Stimulated activated CD4-positive, alpha-beta T cell treated with anti-CD3 and anti-CD28 coated beads, Interleukin-15, amount 100 ng/mL, for 24 hours (primary cell): ENCODE results near the gene GRAMD4.

ENCODE experiments used
- DNase-seq: peaks from one replicate; pipeline ENCODE4 v3.0.0-alpha.2; 2020

Gene GRAMD4, protein sequence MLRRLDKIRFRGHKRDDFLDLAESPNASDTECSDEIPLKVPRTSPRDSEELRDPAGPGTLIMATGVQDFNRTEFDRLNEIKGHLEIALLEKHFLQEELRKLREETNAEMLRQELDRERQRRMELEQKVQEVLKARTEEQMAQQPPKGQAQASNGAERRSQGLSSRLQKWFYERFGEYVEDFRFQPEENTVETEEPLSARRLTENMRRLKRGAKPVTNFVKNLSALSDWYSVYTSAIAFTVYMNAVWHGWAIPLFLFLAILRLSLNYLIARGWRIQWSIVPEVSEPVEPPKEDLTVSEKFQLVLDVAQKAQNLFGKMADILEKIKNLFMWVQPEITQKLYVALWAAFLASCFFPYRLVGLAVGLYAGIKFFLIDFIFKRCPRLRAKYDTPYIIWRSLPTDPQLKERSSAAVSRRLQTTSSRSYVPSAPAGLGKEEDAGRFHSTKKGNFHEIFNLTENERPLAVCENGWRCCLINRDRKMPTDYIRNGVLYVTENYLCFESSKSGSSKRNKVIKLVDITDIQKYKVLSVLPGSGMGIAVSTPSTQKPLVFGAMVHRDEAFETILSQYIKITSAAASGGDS

DNA sequence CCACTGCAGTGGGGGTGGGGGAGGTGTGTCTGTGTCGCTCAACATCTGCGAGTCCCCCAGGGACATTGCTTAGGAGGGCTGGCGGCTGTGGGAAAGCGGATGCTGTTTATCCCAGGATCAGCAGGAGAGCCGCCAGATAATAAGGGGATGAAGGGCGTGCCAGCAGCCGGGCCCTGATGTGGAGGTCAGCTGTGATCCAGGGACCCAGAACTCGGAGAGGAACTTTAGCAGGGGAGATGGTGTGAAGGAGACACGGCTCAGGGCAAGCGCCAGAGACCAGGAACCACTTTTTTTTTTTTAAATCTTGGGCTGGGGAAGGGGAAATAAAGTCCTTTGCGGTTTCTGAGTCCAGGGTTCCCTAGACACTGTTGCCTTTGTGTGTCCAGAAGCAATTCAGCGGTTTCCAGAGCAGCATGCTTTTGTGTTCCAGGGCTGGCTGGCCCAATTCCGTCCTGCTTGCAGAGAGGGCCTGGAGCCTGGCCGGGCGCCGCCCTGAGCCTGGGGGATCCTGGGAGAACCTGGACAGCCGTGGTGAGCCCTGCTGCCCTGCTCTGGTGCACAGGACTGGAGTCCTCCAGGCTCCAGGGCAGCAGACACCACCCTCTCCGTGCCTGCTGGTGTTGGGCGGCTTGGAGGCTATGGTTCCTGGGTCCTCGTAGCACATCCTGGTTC lies at the start of gene GRAMD4:
Gene GRAMD4, plus strand, starts transcription at position 557 of the 672 bp plus-strand sequence. CDS start 6,414 bp downstream, outside the sequence.
- DNase-seq, result no peak

DNA sequence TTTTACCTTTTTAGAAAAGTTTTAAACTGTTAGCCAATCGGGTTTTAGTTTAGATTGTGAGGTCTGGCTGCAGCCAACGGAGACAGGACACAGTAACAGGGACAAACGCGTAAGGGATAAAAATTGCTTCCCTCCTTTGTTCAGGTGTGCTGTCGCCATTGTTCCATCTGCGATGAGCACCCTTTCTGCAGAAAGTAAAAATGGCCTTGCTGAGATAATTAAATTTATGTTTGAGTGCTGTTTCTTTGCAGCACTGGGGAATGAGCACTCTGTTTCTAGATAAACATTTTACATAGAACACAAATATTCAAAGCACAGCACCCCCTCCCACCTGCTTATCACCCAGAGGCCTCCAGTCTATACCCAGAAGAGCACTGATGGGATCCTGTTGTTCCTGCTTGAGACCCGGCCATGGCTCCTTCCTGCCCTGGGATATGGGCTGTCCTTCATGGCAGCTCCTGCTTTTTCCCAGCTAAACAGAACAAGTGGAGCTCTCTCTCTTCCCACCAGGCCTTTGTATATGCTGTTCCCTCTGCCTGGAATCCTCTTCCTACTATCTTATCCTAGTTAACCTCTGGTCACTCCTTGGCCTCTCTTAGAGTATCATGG lies 48.4 kb upstream of the GRAMD4 start:
- no peak for DNase-seq

DNA sequence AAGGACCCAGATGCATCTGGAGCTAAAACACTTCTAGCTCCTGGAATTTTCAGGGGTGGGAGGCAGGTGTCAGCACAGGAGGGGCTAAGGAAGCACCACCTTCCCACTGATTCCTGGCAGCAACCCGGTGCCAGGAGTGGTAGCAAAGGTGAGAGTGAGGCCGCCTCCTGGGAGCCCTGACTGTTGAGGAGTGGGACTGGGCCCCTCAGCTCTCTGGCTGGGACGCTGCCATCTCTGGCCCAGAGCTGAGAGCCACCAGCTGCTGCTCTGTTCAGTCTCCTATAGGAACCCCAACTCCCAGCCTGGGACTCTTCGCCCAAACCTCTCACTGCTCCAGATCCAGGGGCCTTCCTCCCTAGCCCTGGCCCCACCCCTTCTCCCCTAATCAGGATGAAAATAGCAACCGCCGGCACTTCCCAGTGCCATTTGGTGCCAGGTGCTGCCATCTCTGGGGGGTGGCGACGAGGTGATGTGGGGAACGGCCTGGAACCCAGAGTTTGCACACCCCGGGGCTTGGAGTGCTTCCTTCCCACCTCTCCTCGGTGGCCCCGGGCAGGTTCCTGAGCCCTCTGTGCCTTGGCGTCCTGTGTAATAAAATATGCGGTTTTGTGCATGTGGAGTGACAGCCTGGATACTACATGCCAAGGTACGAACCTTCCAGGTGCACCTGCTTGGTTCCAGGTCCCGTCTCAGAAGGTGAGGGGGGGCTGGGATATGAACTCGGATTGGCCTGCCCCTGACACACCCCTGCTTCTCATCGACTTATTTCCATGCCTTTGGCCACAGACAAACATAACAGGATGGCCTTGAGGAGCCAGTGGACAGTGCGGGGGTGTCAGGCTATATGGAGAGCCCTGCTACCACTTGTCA lies 47.0 kb upstream of the GRAMD4 start:
- DNase-seq, result no peak

DNA sequence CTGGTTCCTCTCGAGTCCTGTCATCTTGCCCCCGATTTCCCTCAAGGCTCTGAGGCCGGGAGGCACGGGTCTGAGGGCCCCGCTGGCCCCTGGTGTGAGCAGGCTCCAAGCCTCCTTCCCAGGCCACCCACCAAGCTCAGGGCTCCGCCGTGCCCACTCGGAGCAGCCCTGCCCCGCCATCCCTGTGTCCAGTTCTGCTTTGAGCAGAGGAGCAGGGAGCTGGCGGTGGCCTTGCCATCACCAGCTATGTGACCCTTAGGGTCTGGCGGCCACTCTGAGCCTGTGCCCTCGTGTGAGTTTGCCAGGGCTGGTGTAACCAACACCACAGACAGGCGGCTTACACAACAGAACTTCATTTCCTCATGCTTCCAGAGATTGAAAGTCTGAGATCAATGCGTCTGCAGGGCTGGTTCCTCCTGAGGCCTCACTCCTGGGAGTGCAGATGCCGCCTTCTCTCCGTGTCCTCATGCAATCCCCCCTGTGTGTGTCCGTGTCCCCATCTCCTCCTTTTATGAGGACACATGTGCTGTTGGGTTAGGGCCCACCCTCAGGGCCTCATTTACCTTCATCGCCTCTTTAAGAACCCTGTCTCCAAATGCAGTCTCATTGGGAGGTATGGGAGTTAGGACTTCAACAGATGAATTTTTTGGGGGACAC lies 46.3 kb upstream of the GRAMD4 start:
- no peak for DNase-seq

DNA sequence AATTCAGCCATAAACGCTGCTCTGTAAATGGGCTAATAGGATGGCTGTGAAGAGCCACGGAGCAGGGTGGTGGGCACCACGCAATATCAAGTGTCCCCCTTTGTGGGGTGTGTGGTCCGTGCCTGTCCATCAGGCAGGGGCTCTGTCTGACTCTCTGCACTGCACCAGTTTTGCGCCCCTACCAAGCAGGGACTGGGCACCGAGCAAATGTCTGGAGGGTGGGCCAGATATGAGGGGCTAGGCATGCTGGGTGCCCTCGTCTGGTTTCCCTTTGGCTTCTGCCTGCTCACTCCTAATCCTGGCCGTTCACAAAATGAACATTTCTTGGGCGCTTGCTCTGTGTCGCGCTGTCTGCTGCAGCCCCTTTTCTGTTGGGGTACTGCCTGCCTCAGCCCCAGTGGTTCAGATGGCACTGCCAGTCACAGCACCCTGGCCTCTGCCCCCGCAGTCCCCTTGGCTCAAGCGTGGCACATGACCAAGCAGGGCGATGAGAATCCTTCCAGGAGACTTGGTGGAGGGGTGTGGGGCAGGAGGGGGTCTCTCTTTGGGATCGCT lies 45.7 kb upstream of the GRAMD4 start:
- DNase-seq, result no peak

DNA sequence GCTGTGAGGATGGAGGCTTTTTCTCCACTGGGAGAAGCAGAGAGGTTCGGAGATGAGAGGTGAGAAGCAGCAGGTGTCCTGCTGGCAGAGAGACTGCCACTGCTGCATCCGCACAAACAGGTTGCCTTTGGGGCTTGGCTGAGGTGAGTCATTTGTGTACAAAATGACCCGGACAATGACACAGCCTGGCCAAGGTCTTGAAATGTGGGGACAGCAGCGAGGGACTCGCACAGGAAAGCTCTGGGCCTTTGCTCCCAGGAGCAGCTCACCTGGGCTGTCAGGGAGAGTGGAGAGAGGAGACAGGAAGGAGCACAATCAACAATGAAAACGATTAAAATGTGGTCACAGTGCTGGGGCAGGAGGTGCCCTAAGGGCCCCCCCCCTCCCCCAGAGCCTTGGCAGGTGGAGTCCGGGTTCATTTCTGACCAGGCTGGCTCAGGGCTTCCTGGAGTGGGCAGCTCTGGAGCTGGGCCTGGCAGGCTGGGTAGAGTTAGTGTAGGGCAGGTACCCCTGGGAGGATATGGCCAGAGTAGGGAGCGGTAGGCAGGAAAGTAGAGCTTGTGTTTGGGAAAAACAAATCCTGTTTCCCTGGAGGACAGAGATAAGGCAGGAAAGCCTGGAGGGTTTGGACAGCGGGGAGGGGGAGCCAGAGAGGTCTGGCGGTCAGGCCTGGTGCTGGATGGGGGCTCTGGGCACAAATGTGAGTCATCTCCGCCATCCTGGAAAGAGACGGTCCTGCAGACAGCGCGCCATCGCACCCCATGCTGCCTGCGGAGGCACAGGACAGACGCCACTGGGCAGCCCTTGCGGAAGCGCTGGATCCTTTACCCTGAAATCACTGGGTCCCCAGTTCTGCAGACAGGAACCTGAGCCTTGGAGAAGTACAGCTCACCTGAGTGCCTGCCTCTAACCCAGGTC lies 44.9 kb upstream of the GRAMD4 start:
- no peak for DNase-seq

DNA sequence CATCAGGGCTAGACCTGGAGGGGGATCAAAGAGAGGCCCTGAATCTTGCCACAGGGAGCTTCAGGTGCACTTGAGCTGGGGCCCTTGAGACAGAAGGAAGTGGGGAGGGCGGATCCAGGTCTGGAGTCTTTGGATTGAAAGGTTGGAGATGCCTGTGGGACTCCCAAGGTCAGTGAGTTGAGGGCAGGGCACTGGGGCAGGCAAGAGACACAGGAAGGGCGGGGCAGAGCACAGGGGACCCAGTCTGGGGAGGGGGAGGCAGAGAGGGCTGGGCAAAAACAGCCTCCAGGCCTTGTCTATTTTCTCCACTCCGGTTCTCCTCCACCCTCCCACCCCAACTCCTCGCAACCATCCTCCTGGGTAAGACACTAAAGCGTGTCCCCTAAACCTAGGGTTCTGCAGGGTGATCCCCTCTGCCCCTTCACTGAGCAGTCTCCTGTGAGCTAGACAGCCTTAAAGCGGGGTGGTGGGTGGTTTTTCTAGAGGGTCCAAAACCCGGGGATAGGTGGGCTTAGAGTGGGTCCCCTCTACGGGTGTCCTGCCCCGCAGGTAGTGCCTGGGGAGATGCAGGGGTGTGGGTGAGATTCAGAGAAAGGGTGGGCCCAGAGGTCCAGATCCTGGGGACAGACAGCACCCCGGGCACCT lies 44.2 kb upstream of the GRAMD4 start:
- no peak for DNase-seq

DNA sequence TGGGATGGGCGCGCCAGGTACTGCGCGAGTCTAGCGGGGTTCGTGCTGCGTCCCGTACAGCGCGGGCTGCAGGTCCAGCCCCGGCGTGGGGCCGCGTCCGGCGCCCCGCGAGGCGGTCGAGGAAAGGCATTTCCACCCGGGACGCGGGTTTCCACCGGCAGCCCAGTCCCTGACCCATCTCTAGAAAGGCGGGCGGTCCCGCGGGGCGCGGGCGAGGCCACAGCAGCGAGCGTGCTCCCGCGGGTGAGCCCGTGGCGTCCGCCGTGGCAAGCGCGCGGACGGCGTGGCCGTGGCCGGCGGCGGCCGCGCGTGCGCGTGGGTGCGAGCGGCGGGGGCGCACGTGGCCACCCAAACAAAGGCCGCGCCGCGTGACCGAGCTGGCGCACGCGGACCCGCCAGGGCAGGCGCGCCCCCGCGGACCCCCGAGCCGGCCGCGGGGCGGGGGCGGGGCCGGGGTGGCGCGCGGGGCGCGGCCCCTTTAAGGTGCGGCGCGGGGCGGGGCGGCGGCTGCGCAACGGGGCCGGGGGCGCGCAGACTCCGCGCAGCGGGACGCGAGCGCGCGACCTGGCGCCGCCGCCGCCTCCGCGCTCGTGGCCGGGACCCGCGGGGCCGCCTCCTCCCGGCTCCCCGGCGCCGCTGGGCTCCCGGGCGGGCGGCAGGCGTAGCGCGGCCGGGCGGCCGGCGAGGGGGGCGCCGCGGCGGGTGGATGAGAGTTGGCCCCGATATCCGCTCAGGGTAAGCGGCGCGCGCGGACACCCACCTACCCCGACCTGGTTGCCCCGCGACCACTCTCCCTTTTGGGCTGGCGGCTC lies 43.4 kb upstream of the GRAMD4 start:
- peak; percentile 69 for DNase-seq

DNA sequence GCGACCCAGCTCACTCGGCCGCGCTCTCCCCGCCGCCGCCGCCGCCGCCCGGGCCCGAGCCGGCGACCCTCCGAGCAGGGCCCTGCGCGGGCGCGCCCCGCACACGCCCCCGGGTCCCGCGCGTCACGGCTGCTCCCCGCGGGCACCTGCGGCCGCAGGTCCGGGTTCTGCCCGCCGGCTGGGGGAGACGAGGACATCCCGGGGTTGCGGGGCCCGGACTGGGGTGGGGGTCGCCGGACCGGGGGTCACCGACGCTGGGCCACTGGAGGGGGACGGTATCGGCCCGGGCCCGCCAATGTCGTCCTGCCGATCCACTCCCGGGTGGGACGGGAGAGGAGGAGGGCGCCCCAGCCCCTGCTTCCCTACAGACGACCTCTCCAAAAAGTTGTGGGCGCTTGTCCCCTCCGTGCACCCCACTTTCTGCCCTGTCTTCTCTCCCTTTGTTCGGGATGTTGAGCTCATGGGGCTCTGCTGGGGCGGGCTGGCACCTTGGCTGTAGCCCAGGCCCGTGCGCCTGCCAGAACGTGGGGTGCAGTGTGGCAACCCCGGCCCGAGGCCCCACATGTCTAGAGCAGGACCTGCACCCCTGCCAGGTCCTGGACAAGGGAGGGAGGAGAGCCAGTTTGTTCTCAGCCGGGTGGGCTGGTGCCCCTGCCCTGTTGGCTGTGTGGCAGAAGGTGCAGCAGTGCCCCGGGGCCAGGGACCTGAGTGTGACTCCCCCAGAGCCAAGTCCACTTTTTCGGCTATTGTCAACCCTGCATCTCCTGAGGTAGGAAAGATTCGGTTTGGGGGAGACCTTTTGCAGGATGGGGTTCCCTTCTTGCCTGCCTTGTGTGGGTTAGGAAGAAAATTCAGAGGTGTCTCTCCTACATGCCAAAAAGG lies 42.6 kb upstream of the GRAMD4 start:
- peak; percentile 39 for DNase-seq

DNA sequence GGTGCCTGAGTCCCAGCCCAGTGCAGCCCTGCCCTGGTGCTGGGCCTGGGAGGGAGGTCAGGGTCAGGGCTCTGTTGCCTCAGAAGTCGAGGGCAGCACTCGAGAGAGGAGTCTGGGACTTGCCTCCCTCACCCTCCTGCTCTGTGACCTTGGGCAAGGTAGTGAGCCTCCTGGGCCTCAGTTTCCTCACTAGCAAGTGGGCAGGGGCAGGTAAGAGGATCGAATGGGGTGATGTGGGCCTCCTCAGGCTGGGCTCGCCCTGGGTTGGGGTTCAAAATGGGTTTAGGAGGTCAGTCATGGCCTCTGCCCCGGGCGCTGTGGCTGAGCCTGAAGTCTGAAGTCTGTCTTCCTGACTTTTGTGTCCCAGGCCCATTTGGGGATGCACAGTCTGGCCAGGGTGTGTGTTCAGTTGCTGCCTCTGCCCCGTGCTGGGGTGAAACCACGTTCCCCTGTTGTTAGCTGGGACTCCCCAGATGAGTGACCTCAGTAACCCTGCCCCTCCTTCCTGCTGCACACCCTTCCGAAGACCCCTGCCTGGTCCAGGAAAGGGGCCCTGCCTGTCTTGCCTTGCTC lies 41.8 kb upstream of the GRAMD4 start:
- DNase-seq, result no peak

DNA sequence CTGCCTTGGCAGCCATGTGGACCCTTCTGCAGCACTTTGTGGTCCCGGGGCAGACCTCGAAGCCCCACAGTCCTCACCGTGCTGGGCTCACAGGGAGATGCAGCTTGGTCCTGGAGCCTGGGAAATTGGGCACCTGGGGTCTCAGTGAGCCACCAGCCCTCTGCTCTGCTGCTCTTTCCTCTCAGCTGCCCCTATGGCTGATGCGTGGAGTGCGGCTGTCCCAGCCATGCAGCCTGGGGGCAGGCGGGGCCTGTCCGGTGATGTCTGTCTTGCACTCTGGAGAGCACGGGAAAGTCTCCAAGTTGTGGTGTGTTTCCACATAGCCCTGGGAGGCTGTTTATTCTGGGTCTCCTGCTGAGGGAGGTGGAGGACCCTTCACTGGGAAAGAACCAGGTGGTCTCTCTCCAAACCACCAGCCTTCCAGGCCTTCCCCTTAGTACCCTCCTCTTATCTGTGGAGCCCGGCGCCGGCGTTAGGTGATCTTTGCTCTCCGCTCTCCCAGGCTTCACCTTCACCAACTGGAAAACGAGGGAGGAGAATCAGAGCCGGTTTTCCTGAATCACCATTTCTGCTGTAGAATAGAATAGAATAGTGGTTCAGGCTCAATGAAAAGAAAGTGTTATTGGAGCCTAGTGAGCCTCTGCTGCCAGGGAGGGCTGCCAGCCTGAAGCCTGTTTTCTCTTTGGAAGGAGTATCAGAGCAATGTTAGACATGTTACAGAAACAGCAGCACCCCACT lies 41.2 kb upstream of the GRAMD4 start:
- no peak for DNase-seq

DNA sequence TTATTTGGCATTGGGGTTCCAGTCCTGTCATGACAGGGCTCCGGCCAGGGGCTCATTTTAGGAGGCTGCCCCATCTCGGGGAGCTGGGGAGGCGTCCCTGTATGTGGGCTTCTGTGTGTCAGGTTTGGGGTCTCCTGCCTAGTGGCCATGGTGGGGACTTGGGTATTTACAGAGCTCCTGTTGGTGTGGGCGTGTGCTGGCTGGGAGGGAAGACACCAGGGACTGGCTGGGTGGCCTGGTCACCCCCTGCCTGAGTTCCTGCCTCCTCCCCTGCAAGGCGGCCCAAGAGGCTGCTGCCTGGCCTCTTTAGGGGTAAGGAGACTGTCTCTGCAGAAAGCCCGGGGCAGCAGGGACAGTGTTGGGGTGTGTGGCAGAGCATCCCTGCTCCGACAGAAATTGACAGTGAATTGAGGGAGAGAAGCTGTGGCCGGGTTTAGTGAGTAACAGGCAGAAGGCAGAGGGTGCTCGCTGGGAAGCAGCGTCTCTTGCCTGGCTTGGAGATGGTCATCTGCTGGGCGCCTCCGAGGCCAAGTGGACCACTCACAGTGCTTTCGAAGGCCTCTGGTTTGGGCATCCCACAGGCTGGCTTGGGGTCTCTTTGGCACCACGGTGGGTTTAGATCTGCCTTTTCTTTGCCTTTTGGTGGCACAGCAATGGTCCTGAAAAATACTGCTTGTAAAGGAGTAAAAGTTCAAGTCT lies 40.3 kb upstream of the GRAMD4 start:
- no peak for DNase-seq

DNA sequence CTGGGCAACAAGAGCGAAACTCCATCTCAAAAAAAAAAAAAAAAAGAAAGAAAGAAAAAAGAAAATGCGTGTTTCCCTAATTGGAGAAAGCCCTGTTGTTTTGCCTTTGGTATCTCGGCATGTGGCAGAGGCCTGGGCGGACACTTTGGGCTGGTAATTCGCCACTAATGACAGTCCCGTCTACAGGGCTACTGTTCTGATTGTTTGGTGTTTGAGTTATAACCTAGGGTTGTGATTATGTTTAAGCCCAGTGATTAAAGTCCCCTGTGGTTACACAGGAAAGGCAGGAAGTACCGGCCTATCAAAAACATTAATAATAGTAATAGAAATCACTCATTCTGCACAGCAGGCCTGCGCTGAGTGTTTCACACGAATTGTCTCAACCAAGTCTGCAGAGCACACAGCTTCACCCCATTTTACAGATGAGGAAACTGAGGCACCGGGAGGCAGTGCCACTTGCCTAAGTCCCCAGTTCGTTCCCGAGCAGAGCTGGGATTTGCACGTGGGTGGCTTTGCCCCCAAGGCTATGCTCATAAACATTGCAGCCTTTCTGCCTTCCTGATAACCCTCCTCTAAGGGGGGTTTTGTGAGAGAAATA lies 39.1 kb upstream of the GRAMD4 start:
- no peak for DNase-seq

DNA sequence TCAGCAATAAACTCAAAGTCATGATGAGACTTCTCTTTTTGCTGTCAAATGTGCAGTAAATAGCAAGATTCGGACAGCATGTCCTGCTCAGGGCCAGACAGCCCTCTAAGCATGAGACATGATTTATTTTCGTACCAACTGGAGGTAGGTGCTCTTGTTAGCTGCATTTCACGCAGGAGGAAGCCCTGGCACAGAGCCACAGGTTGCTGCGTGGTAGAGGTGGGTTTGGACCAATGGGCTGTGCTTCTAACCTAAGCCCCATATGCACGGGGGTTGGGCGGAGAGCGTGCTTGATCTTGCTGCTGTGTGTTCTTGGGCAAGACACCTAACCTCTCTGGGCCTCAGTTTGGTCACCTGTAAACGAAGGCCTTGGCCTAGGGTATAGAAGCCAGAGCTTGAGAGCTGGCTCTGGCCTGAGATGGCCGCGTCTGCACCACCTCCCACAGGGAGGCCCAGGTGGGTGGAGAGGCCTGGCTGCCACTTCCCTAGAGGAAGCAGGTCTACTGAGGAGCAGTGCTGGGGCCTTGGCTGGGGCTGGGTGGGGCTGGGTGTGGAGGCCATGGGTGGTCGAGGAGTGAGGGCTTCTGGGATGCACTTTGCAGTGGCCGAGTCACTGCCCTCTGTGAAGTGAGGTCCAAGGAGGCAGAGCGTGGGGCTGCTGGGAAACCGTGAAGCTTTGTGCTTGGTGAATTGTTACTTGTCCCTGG lies 38.5 kb upstream of the GRAMD4 start:
- no peak for DNase-seq

DNA sequence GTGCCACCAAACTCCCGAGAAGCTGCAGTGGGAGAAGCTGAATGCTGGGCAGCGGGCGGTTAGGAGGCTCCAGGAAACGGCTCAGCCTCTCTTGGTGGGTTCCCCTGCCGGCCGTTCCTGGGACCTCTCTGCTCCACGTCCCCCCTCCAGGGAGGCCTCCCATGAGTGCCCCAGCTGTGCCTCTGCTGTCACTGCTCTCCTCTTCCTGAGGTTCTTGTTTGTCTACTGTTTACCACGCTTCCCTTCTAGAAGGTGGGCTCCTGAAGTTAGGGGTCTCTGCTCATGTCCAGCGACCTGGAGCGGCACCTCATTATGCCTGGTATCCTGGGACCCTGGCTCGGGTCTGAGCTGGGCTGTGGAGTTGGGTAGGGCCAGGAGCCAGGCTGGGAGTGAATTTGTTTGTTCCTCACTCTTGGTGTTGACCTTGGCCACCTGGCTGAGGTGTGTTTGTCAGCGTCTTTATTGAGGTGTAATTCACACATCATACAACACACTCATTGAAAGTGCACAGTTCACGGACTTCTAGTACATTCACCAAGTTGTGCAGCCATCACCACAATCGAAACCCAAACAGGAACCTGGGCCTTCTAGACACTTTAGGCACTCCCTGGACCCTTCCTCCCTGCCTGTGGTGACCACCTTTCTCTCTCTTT lies 37.8 kb upstream of the GRAMD4 start:
- no peak for DNase-seq
